GM23248 (cell line): Measurements from ENCODE around the gene TCF12. TPM values are rescaled to one million over a fixed set of nuclear protein-coding genes. Genes with fewer than 3 reads are reported as not detected.

Experiments
- DNase-seq: peaks from one replicate; pipeline ENCODE4 v3.0.0-alpha.2; 2015
- H2AFZ ChIP-seq: fragments of 200-600 bp; sonication (generic); 2 replicates; pipeline ENCODE4 v1.6.1; 2016; ENCODE audit warnings: antibody characterized with exemption
- H3F3A ChIP-seq: fragments of 200-600 bp; sonication (generic); 2 replicates; pipeline ENCODE4 v1.6.1; 2016; ENCODE audit warnings: mild to moderate bottlenecking, antibody characterized with exemption, mixed run types; ENCODE audit not compliant: insufficient read depth
- H3K27ac ChIP-seq: fragments of 200-600 bp; sonication (generic); 2 replicates; pipeline ENCODE4 v1.5.1; 2016; ENCODE audit warnings: mild to moderate bottlenecking
- H3K27me3 ChIP-seq: fragments of 200-600 bp; sonication (generic); replicated peaks from 2 replicates; pipeline ENCODE4 v1.6.1; 2016; ENCODE audit warnings: mild to moderate bottlenecking; ENCODE audit not compliant: insufficient read depth
- H3K36me3 ChIP-seq: fragments of 200-600 bp; sonication (generic); 2 replicates; pipeline ENCODE4 v1.6.1; 2016; ENCODE audit warnings: low read depth, mild to moderate bottlenecking
- H3K4me1 ChIP-seq: fragments of 200-600 bp; sonication (generic); 2 replicates; pipeline ENCODE4 v1.6.1; 2016; ENCODE audit warnings: mild to moderate bottlenecking; ENCODE audit not compliant: insufficient read depth
- H3K4me2 ChIP-seq: fragments of 200-600 bp; sonication (generic); one replicate; pipeline ENCODE4 v1.6.1; 2016; ENCODE audit warnings: mild to moderate bottlenecking; ENCODE audit not compliant: unreplicated experiment
- H3K4me3 ChIP-seq: fragments of 200-600 bp; sonication (generic); 2 replicates; pipeline ENCODE4 v1.5.1; 2016; ENCODE audit warnings: mild to moderate bottlenecking
- H3K79me2 ChIP-seq: fragments of 200-600 bp; sonication (generic); 2 replicates; pipeline ENCODE4 v1.6.1; 2016; ENCODE audit warnings: mild to moderate bottlenecking; ENCODE audit not compliant: insufficient read depth
- H3K9ac ChIP-seq: fragments of 200-600 bp; sonication (generic); 2 replicates; pipeline ENCODE4 v1.6.1; 2016; ENCODE audit warnings: mild to moderate bottlenecking
- H3K9me2 ChIP-seq: fragments of 200-600 bp; sonication (generic); 2 replicates; pipeline ENCODE4 v1.6.1; 2016; ENCODE audit warnings: mixed run types, mild to moderate bottlenecking, moderate library complexity; ENCODE audit not compliant: insufficient read depth
- H3K9me3 ChIP-seq: fragments of 200-600 bp; sonication (generic); one replicate; pipeline ENCODE4 v1.6.1; 2017; ENCODE audit warnings: low read depth
- H4K20me1 ChIP-seq: fragments of 200-600 bp; sonication (generic); 2 replicates; pipeline ENCODE4 v1.6.0; 2016; ENCODE audit not compliant: insufficient read depth
- EZH2 ChIP-seq: fragments of 200-600 bp; sonication (generic); IDR thresholded peaks from 2 replicates; pipeline ENCODE4 v1.6.1; 2018; ENCODE audit warnings: antibody characterized with exemption, mild to moderate bottlenecking; ENCODE audit not compliant: insufficient read depth, poor library complexity, severe bottlenecking
- EZH2phosphoT487 ChIP-seq: fragments of 200-600 bp; sonication (generic); IDR thresholded peaks from 2 replicates; pipeline ENCODE4 v1.6.1; 2018; ENCODE audit warnings: antibody characterized with exemption, moderate library complexity, mild to moderate bottlenecking, low read depth; ENCODE audit not compliant: insufficient read depth
- WGBS, 2 experiments: methylation state at CpG; one replicate each; pipeline ENCODE4 v1.1.6; 2015 to 2017; ENCODE audit warnings: low lambda C conversion rate in 2 of 2, low coverage in 1 of 2; ENCODE audit errors: missing lambda C conversion rate in 2 of 2; 5-methylcytosine and 5-hydroxymethylcytosine counted together
- in situ Hi-C: fragments of 300-500 bp; cut with MboI; formaldehyde crosslinking; loops from 2 replicates; pipeline ENCODE4 v1.15.0; 2020
- polyA plus RNA-seq: library from polyadenylated mRNA; unstranded; fragments of >200 nt; fragmentation: Nextera tagmentation; extraction: Ambion mirVana; gene quantifications from 2 replicates; pipeline ENCODE4 v1.2.1, GENCODE V29; 2016
- total RNA-seq: library from RNA; depleted of rRNA; stranded (reverse); fragments of >200 nt; shearing (Covaris generic); gene quantifications from 2 replicates; pipeline ENCODE4 v1.2.3, GENCODE V29; 2014

The TCF12 gene
- total and polyA plus RNA-seq, 2 experiments from 2014 or later, result 53.6 to 58.6 TPM

- H3K4me3 ChIP-seq, result no peak overlapping the region
- no peak overlapping the region for H3K27ac ChIP-seq
- TF ChIP-seq EZH2 (no peak), EZH2phosphoT487 (no peak)
- in situ Hi-C loops, result no loop called here
- H3K9ac ChIP-seq, result no peak overlapping the region
- no peaks in the 10 kb centered on the region for H3K27me3 ChIP-seq
- DNase-seq, result no peak
- H3K9me2 ChIP-seq, result no peaks in the 10 kb centered on the region
- peaks cover 23% of the 10 kb centered on the region for H3F3A ChIP-seq
- peaks cover 96% of the 10 kb centered on the region for H3K79me2 ChIP-seq
- no peak overlapping the region for H2AFZ ChIP-seq
- H3K36me3 ChIP-seq, result no peaks in the 10 kb centered on the region
- peaks cover 41% of the 10 kb centered on the region for H3K4me1 ChIP-seq
- no peaks in the 10 kb centered on the region for H4K20me1 ChIP-seq
- H3K4me2 ChIP-seq, result no peak overlapping the region
- H3K9me3 ChIP-seq, result no peaks in the 10 kb centered on the region
Observed at GRCh38 chr15:57015360-57015759, 96.9 kb downstream of the TCF12 start.

- H3K4me3 ChIP-seq, result no peak overlapping the region
- H3K9me3 ChIP-seq, result no peaks in the 10 kb centered on the region
- H2AFZ ChIP-seq, result no peak overlapping the region
- WGBS, 2 experiments, result 38% methylated on average over 2 of the region's 2 CpGs
- peaks cover 28% of the 10 kb centered on the region for H3F3A ChIP-seq
- no peaks in the 10 kb centered on the region for H4K20me1 ChIP-seq
- peaks cover 41% of the 10 kb centered on the region for H3K4me1 ChIP-seq
- no peak overlapping the region for H3K4me2 ChIP-seq
- no peaks in the 10 kb centered on the region for H3K36me3 ChIP-seq
- no peak overlapping the region for H3K9ac ChIP-seq
- no peak overlapping the region for H3K27ac ChIP-seq
- in situ Hi-C loops, result no loop called here
- no peak for DNase-seq
- no peaks in the 10 kb centered on the region for H3K27me3 ChIP-seq
- TF ChIP-seq EZH2phosphoT487, result no peak
- TF ChIP-seq EZH2, result no peak
- H3K79me2 ChIP-seq, result peaks cover 96% of the 10 kb centered on the region
- H3K9me2 ChIP-seq, result no peaks in the 10 kb centered on the region
Observed at GRCh38 chr15:57015897-57016296, 97.5 kb downstream of the TCF12 start.

- Histone ChIP-seq H3K36me3 (no peaks in the 10 kb centered on the region), H4K20me1 (no peaks in the 10 kb centered on the region), H3K4me3 (no peak overlapping the region), H3K27me3 (no peaks in the 10 kb centered on the region), H3F3A (peaks cover 31% of the 10 kb centered on the region), H3K9me2 (no peaks in the 10 kb centered on the region), H2AFZ (no peak overlapping the region), H3K27ac (no peak overlapping the region), H3K4me2 (no peak overlapping the region), H3K4me1 (peaks cover 41% of the 10 kb centered on the region), H3K9me3 (no peaks in the 10 kb centered on the region), H3K79me2 (peaks cover 96% of the 10 kb centered on the region), H3K9ac (no peak overlapping the region)
- 68 to 70% methylated on average over 3 of the region's 3 CpGs for WGBS, 2 experiments
- in situ Hi-C loops, result no loop called here
- TF ChIP-seq EZH2 (no peak), EZH2phosphoT487 (no peak)
- peak; percentile 35 for DNase-seq
Observed at GRCh38 chr15:57017024-57017423, 98.6 kb downstream of the TCF12 start.

GRCh38 chr15:57018151-57018550 lies 99.7 kb downstream of the TCF12 start:
- no peak overlapping the region for H3K9ac ChIP-seq
- 59 to 60% methylated on average over 4 of the region's 4 CpGs for WGBS, 2 experiments

More at GRCh38 chr15:57018151-57018550, 99.7 kb downstream of the TCF12 start:
- TF ChIP-seq EZH2, result no peak
- no peak for TF ChIP-seq EZH2phosphoT487
- Histone ChIP-seq H3K4me1 (peaks cover 41% of the 10 kb centered on the region), H3K36me3 (no peaks in the 10 kb centered on the region), H3K27me3 (no peaks in the 10 kb centered on the region), H4K20me1 (no peaks in the 10 kb centered on the region), H3K79me2 (peaks cover 96% of the 10 kb centered on the region), H3F3A (peaks cover 31% of the 10 kb centered on the region), H3K4me3 (no peak overlapping the region), H3K9me3 (no peaks in the 10 kb centered on the region), H3K9me2 (no peaks in the 10 kb centered on the region), H3K4me2 (peak overlapping the region; percentile 7), H2AFZ (no peak overlapping the region), H3K27ac (peak overlapping the region; percentile 74; the same call in 1 of the 2 replicates)
- peak; percentile 41 for DNase-seq
- in situ Hi-C loops, result no loop called here
